GM19452 (cell line): ENCODE measurements around the gene CDHR1.
"Not testable (repeated sequence)": the region's sequence is repeated elsewhere in the genome, so short reads cannot be mapped to it uniquely, and the experiment has no call there.

Experiments used
- ATAC-seq: cut with Tn5 transposase; IDR thresholded peaks from one replicate; pipeline ENCODE4 v1.9.1; 2021; ENCODE audit not compliant: unreplicated experiment

The CDHR1 gene

DNA sequence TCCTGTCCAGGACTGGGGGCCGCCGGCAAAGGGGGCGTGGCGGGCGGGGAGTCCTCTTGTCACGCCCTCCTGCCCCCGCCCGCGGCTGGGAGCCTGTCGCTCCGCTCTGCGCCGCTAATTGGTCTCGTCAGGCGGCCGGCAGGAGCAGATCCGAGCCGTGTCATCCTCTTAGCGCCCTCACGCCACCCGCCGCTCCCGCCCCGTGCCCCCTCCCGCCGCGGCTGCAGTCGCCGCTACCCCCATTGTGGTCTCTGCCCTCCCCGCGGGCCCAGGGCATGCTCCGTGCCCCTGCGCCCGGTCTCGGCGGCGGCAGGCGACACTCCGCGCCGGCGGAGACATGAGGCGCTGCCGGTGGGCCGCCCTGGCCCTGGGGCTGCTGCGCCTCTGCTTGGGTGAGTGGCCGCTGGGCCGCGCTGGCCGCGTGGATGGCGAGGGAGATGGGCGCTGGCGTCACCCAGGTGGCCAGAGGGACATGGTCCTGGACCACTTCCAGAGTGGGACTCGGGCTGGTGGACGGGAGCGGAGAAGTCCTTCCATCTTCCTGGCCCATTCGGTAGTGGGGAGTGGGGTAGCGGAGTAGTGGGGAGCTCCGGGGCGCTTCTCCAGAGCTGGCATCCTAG, at the start of gene CDHR1:
CDHR1 (plus strand) TSS at position 114 of the 620 bp plus-strand sequence; CDS start at position 338, 224 bp downstream.
- ATAC-seq: peak; percentile 78

DNA sequence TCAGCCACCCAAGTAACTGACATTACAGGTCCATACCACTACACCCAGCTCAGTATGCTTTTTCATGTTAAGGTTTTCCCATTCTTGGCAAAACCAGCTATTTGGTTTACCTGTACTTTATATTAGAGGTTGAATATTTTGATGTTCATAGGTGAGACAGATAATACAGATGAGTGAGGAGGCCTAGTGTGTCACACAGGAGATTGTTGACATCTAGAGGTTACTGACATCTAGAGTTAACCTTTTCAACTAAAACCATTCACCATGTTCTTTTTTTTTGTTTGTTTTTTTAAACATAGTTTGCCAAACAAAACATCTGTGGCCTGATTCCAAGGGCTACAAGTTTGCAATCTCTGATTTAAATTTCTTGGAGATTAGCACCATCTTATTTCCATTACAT, 47.0 kb upstream of the CDHR1 start:
- ATAC-seq: no peak

DNA sequence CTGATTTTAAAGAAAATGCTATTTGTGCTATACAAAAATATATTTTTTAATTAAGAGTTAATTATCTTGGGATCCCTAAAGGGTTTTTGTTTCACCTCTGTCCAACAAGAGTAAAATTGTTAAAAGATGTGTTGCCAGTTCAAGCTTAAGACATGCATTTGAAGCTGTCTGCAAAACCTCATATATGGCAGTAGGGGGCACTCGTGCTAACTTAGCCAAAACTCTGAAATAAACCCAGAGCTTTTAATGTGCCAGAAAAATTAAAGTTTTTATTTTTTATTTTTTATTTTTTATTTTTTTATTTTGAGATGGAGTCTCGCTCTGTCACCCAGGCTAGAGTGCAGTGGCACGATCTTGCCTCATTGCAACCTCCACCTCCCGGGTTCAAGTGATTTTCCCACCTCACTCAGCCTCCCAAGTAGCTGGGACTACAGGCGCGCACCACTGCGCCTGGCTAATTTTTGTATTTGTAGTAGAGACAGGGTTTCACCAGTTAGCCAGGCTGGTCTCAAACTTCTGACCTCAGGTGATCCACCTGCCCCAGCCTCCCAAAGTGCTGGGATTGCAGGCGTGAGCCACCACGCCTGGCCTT, 46.2 kb upstream of the CDHR1 start:
- ATAC-seq: not testable (repeated sequence)

DNA sequence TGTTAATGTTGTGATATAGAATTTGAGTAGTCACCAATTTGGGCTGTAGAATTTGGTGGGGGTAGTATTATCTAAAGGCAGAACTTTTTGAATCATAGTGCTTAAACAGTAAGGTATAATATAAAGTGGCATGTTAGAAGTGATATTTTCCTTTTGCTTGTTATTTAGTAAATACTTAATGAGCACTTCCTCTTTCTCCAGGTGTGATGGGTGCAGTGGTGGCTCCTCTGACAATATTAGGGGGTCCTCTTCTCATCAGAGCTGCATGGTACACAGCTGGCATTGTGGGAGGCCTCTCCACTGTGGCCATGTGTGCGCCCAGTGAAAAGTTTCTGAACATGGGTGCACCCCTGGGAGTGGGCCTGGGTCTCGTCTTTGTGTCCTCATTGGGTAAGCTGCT, 44.5 kb upstream of the CDHR1 start:
- ATAC-seq: no peak

DNA sequence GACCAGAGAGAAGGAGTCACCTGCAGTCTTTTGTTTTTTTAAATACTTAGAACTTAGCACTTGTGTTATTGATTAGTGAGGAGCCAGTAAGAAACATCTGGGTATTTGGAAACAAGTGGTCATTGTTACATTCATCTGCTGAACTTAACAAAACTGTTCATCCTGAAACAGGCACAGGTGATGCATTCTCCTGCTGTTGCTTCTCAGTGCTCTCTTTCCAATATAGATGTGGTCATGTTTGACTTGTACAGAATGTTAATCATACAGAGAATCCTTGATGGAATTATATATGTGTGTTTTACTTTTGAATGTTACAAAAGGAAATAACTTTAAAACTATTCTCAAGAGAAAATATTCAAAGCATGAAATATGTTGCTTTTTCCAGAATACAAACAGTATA, 41.6 kb upstream of the CDHR1 start:
- no peak for ATAC-seq

DNA sequence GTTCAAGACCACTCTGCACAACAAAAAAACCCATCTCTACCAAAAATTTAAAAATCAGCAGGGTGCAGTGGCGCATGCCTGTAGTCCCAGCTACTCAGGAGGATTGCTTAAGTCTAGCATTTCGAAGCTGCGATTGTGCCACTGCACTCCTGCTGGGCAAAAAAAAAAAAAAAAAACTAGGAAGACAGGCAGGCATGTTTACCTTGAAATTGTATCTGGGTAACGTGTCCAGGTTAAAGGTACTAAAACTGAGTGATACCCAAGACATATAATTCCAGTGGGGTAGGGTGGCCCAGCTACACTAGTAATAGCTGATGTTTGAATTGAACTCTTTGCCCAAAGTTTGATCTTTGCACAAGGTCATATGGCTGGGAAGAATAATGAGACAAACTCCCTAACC, 38.8 kb upstream of the CDHR1 start:
- no peak for ATAC-seq

DNA sequence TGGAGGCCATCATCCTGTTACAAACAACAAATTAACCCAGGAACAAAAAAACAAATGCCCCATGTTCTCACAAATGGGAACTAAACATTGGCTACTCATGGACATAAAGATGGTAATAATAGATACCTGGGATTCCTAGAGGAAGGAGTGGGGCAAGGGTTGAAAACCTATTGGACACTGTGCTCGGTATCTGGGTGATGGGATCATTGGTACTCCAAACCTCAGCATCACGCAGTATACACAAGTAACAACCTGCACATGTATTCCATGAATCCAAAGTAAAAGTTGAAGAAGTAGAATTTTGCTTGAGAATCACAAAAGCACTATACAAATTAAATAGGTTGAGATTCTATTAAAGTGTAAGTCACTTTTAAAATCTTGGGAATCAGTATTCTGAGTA, 38.3 kb upstream of the CDHR1 start:
- no peak for ATAC-seq

DNA sequence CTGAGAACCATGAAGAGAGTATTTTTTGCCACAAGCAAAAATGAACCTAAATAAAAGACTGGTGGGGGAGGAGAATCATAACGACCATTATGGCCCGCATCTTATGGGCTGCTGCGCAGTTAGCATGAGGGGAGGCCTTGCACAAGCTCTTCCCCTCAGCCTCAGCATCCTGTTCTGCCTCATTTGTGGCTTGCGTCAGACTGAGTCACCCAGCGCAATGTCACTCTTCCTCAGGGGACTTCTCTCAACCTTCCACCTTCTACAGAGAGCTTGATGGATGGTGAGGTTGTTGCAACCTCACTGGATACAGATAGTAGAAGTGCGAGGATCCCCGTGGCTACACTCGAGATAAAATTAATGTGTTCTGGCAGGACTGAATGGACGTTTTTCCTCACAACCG, 37.6 kb upstream of the CDHR1 start:
- no peak for ATAC-seq

DNA sequence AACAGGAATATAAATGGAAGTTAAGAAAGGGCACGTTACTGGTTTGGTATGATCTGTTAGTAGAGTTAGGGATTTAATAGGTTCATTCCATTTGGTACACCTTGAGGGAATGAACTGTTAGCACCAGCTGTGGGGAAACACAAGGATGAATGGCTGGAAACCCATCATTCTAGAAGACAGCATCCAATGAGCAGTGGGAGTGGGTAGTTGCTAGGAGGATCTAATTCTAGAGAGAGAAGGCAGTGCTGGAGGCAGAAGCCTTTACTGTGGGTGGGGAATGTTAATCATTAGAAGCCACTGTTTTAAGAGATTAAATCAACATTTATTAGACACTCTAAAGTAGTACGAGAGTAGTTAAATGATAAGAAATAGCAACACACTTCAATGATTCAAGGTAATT, 36.3 kb upstream of the CDHR1 start:
- no peak for ATAC-seq

DNA sequence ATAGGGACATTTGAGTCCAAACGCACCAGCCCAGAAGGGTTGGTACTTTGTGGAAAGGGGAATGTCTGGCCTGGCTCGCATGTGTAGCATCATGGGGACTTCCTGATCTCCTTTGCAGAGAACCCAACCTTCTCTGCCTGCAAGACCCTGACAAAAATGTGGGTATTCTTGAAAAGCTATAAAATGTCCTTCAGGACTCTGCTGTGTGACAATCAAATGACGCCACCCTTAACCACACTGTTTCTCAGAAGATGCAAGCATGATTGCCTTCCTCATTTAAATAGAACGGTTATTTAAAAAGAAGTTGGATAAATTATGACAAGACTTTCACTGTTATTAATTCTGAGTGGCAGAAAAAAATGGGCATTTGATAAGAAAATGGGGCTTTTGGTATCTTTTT, 35.8 kb upstream of the CDHR1 start:
- no peak for ATAC-seq

DNA sequence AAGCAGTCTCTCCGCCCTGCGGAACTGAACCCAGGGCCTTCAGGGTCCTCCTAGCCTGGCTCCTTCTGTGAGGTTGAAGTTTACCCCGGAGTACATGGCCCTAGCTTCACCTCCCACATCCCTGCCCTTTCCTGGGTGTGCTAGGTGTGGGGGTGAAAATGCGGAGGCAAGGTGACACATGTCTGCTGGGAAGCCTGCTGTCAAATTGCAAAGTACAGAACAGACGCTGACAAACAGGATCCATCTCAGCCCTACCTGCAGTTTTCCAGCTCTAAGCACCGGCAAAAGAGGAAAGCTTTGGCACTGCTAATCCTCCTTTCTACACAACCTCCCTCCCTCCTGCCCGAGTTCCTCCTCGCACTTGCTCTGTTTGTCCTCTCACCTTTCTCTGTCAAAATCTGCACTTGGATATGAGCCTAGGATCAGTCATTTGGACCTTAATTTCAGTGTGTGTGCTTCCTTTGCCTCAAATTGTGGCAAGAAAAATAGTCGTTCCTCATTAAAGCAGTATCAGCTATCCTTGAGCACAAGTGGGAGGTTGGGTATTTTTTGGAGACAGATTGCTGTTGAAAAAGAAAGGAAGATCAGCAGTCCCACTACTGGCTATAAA, 35.2 kb upstream of the CDHR1 start:
- ATAC-seq: no peak

DNA sequence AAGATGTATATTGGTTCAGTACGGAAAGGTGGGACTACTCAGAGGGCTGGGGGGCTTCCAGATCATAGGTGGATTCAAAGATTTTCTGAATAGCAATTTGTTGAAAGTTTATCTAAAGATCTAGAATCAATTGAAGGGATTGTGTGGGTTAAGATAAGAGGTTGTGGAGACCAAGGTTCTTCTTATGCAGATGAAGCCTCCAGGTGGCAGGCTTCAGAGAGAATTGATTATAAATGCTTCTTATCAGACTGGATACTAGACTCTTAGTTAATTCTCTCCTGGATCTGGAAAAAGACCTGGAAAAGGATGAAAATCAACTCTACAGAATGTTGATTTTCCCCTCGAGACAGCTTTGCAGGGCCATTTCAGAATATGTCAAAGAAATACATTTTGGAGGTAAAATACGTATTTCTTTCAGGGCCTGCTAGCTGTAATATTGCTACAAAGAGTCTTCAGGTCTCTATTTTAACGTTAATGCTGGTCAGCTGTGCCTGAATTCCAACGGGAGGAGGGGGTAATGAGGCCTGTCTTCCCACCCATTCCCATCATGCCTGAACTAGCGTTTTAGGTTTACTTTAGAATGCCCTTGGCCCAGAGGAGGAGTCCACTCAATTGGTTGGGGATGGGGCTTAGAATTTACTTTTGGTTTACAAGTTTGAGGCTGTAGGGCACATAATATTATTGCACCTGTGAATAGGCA, 33.5 kb upstream of the CDHR1 start:
- ATAC-seq: no peak

DNA sequence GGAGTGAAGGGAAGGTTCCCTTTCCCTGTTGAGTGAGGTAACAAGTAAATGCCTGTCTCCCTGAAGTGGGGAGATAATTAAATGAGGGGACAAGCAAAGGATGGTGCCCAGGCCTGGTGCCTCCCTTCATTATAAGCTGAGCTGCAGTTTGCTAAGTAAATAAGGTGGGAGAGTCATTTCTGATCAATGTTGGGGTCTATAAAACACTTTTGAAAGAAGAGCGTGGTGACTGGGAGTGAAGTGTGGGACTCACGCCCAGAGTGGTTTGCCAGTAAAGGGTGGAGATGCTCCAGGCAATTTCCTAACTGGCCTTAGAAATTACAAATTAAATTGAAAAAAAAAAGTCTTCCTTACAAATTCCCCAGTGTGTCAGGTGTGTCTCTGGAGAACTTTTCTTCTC, 30.3 kb upstream of the CDHR1 start:
- ATAC-seq: no peak

DNA sequence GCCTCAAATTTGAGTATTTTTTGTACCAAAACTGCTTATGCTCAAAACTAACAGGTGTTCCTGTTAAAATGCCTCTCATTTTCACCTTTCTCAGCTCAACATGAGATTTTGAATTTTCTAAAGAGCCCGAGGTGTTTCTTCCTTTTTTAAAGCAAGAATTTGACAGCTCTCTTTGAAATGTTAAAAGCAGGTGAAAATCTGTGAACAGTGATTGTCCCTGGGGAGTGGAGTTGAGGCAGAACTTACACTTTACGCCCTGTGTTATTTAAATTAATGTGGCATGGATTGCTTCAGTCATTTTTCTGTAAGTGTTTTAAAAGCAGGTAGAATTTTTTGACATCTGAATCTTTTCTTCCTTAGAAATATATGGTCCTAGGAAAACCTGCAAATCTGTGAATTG, 29.9 kb upstream of the CDHR1 start:
- no peak for ATAC-seq

DNA sequence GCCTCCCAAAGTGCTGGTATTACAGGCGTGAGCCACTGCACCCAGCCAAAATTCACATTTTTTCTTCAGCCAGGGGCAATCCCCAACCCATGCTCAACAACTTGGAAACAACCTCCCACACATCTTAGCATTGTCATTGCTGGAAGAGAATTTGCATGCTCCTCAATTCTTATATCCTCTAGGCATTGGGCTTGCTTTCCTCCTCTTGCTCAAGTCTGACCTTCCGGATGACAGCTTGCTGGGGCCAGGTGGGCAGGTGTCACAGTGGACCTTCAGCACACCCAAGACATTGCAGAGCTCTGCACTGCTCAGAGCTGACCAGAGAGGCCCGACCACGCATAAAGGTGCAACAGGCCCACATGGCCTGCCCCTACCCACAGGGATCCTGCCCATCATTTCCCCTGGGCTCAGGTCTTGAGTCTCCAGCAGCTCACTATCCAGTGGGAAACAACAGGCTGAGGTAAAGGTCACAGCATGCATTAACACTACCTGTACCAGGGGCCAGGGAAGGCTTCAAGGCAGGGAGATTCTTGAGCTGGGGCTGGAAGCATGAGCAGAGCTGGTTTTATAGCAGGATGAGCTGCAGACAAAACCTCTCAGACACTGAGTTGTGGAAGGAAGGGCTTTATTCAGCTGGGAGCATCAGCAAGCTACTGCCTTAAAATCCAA, 27.6 kb upstream of the CDHR1 start:
- ATAC-seq: peak; percentile 38

DNA sequence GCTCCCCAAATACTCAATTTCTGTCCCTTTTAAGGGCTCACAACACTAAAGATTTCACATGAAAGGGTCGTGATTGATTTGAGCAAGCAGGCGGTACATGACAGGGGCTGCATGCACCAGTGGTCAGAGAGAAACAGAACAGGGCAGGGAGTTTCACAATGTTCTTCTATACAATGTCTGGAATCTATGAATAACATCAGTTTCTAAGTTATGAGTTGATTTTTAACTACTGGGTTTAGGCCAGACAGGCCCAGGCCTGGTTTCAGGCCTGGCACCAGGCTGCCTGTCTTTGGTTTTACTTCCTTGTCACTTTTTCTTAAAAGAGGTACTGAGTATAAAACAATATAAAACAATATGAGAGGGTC, 27.1 kb upstream of the CDHR1 start:
- peak; percentile 11 for ATAC-seq

DNA sequence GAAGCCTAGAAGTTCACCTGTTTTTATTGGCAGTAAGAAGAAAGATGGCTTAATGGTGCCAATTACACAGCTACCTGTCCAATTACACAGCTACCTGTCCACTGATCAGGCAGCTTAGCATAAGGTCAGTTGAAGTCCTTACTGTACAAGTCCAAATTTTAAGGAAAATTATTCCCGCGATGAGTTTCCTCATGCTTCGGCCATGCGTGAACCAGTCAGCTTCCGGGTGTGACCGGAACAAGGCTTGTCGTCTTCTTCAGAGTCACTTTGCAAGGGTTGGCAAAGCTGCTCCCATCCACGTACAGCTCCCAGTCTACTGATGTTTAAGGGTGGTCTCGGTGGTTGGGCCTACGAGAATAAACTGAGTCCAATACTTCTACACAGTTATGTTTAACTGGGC, 26.0 kb upstream of the CDHR1 start:
- ATAC-seq: not testable (repeated sequence)

DNA sequence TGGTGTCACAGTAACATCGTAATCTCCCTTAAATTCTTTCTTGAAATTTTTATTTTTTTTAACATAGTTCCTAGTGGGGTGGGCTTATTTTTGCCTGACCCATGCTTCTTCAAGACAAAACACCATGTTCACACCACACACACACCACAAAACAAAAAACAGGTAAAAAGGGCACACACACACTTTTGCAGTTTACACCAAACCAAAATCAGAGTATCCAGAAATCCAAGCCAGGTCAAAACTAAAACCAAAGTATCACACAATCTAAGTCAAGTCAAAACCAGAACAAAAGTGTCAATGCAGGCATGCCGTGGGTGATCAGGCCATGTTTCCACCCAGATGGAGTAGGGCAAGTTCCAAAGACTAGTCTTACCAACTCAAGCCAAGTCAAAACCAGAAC, 23.1 kb upstream of the CDHR1 start:
- not testable (repeated sequence) for ATAC-seq

DNA sequence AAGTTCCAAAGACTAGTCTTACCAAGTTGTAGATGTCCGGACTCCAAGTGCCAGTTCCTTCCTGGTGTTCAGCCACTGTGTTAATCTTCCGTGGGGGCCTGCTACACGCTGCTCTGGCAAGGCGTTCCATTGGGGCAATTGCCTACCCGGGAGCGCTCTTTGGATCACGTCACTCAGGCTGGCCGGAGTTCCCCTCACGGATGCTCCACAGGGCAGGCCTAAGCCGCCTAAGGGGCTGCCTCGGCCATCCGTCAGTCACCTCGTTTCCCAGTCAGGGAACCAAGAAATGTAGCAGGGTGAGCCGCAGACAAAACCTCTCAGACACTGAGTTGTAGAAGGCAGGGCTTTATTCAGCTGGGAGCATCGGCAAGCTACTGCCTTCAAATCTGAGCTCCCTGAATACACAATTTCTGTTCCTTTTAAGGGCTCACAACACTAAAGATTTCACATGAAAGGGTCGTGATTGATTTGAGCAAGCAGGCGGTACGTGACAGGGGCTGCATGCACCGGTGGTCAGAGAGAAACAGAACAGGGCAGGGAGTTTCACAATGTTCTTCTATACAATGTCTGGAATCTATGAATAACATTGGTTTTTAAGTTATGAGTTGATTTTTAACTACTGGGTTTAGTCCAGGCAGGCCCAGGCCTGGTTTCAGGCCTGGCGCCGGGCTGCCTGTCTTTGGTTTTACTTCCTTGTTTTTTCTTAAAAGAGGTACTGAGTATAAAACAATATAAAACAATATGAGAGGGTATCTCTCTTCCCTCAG, 22.5 kb upstream of the CDHR1 start:
- ATAC-seq: peak; percentile 34

DNA sequence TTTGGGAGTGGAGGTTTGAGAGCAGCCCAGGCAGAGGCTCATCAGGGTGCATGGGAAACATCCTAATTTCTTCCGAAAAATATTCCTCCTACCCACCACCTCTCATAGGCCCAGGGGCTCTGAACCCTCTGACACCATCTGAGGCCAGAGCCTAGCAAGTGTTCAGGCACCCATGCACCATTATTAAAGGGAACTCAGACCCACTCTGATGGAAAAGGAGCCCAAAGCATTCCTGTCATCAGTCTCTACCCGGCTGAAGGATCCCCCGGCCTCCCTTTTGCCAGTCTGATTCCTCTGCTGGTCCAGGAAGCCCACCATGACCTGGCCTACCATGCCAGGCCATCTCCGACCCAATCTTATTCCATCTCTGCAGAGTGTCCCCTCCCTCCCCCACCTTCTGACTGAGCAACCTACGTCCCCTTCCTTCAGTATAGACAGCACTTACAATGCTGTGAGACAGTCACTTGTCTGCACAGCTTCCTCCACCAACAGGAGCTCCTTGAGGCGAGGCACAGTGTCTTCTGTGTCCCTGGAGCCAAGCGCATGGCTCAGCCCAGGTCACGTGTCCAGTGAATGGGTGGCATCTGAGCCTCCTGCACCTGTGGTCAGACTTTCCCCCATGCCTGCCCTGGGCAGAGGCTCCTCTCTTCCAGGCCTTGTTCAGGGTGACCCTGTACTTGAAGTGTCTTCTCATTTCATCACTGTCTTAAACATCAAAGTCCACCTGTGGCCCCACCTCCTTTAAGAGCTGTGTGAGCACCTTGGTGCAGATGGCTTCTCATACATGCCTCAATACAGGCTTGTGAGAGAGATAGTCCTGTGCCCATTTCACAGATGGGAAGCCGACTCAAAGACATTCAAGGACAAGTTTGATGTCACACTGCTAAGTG, 21.6 kb upstream of the CDHR1 start:
- ATAC-seq: peak; percentile 64
